Adrenal gland (tissue), 12 donors: ENCODE measurements around the gene TPD52L1. TPM values are rescaled to one million over a fixed set of nuclear protein-coding genes. Genes with fewer than 3 reads are reported as not detected.

Experiments used
- DNase-seq, 7 donors: peaks; one replicate each; pipeline ENCODE4 v3.0.0-alpha.2; 2019 to 2020
- H3K27ac ChIP-seq, 5 donors: fragments of 200-600 bp; sonication (generic) in 4 of 5; 1 replicate in 3 of 5; 2 replicates in 2 of 5; pipeline versions ENCODE4 v1.5.1 to v1.8.0; 2016 to 2020; ENCODE audit warnings: mild to moderate bottlenecking in 1 of 5
- H3K27me3 ChIP-seq: fragments of 200-600 bp; 2 replicates; pipeline ENCODE4 v1.8.0; 2021
- H3K36me3 ChIP-seq, 2 donors: fragments of 200-600 bp; replicated peaks in 1 of 2; 1 replicate in 1 of 2; 2 replicates in 1 of 2; pipeline versions ENCODE4 v1.5.1 to v1.8.0; 2018 to 2022
- H3K4me1 ChIP-seq, 2 donors: fragments of 200-600 bp; replicated peaks in 1 of 2; 1 replicate in 1 of 2; 2 replicates in 1 of 2; pipeline versions ENCODE4 v1.5.1 to v1.8.0; 2018 to 2021
- H3K4me3 ChIP-seq, 4 donors: fragments of 200-600 bp; sonication (generic) in 3 of 4; one replicate each; pipeline ENCODE4 v1.5.1; 2016 to 2018
- H3K9me3 ChIP-seq, 3 donors: fragments of 200-600 bp; sonication (generic) in 1 of 3; replicated peaks in 1 of 3; 1 replicate in 2 of 3; 2 replicates in 1 of 3; pipeline versions ENCODE4 v1.5.1 to v1.8.0; 2016 to 2021
- CTCF ChIP-seq, 6 experiments: fragments of 450-650 bp in 4 of 6; fragments of 200-600 bp in 2 of 6; sonication (generic) in 1 of 6; IDR thresholded peaks; 1 replicate in 5 of 6; 2 replicates in 1 of 6; pipeline versions ENCODE4 v1.5.1 to v1.8.0; 2016 to 2021; ENCODE audit warnings: antibody characterized with exemption in 6 of 6, mild to moderate bottlenecking in 2 of 6, moderate library complexity in 1 of 6
- POLR2A ChIP-seq, 2 donors: fragments of 450-650 bp; IDR thresholded peaks; one replicate each; pipeline ENCODE4 v1.6.1; 2017; ENCODE audit warnings: antibody characterized with exemption in 2 of 2, mild to moderate bottlenecking in 2 of 2, moderate library complexity in 1 of 2
- WGBS, 4 donors: extraction: QIAGEN DNeasy Blood & Tissue Kit in 2 of 4; methylation state at CpG; one replicate each; pipeline versions ENCODE4 v1.1.5 to v1.1.7; 2013 to 2017; 5-methylcytosine and 5-hydroxymethylcytosine counted together
- intact Hi-C, 2 donors: fragments of 100-400 bp; cut with DNase I; formaldehyde crosslinking; loops; one replicate each; pipeline versions ENCODE4 v1.14.1 to v1.15.0; 2022 to 2023
- polyA plus RNA-seq, 3 donors: library from polyadenylated mRNA; stranded (reverse); fragments of 200-250 nt in 2 of 3; fragments of 350-450 nt in 1 of 3; fragmentation: Illumina TruSeq in 1 of 3; extraction: RNeasy Lipid Tissue Mini Kit (QIAGEN cat#74804) in 1 of 3; gene quantifications; one replicate each; pipeline ENCODE4 v1.2.3, GENCODE V29; 2013 to 2014
- total RNA-seq, 9 donors: library from RNA; depleted of rRNA in 4 of 9; stranded (reverse); fragments of >200 nt in 4 of 9; fragments of 120-200 nt in 1 of 9; fragmentation: NEBNext Ultra II Directional in 1 of 9; extraction: Animal tissue kit (Norgen Biotek cat#: 25700) in 1 of 9; gene quantifications; one replicate each; pipeline versions ENCODE4 v1.1.0 to v1.2.4, GENCODE V29; 2013 to 2023
- donor health status: healthy with polysubstance abuse.
- donor health status: Bipolar disorder and iron deficiency.
- donor health status: DM: yes; HTN: yes; CAD: no.
- donor health status: DM: no; HTN: no; CAD: no.
- donor health status: DM: no; HTN: no; CAD: no.
- donor health status: DM: yes; HTN: yes; CAD: no.

Gene TPD52L1
- total and polyA plus RNA-seq, 12 donors, result 37.0 to 2,041 (median 435) TPM

- TF ChIP-seq POLR2A (IDR thresholded peaks at IDR 0.05) (no peak), CTCF (IDR thresholded peaks at IDR 0.05) (no peak)
- 96 to 100% (median 97%) methylated on average over 1 of the region's 1 CpG for WGBS, 4 donors
- Histone ChIP-seq H3K4me3 (no peak overlapping the region), H3K27me3 (no peaks in the 10 kb centered on the region), H3K27ac (no peak overlapping the region), H3K4me1 (no peaks in the 10 kb centered on the region), H3K9me3 (peaks cover 0 to 9% (median 8%) of the 10 kb centered on the region in 3 donors), H3K36me3 (no peaks in the 10 kb centered on the region)
- DNase-seq, result no peak
- intact Hi-C loops, result no loop called here
Observed at GRCh38 chr6:125285353-125285752, 131.8 kb downstream of the TPD52L1 start.

GRCh38 chr6:125285936-125286335, 132.4 kb downstream of the TPD52L1 start:
- intact Hi-C loops, result no loop called here
- TF ChIP-seq POLR2A (IDR thresholded peaks at IDR 0.05) (no peak), CTCF (IDR thresholded peaks at IDR 0.05) (no peak)
- Histone ChIP-seq H3K4me3 (no peak overlapping the region), H3K4me1 (no peaks in the 10 kb centered on the region), H3K9me3 (peaks cover 0 to 9% (median 8%) of the 10 kb centered on the region in 3 donors), H3K27ac (no peak overlapping the region), H3K27me3 (no peaks in the 10 kb centered on the region), H3K36me3 (no peaks in the 10 kb centered on the region)
- no peak for DNase-seq
- WGBS, 4 donors, result 94 to 97% (median 96%) methylated on average over 1 of the region's 1 CpG

- intact Hi-C loops, result no loop called here
- H3K36me3 ChIP-seq, result peaks cover 0 to 3% of the 10 kb centered on the region in 2 donors
- TF ChIP-seq CTCF (IDR thresholded peaks at IDR 0.05) (no peak), POLR2A (IDR thresholded peaks at IDR 0.05) (no peak)
- 90 to 97% (median 92%) methylated on average over 9 of the region's 9 CpGs for WGBS, 4 donors
- no peak for DNase-seq
- no peaks in the 10 kb centered on the region for H3K27me3 ChIP-seq
- peaks cover 0 to 9% (median 8%) of the 10 kb centered on the region in 3 donors for H3K9me3 ChIP-seq
- no peaks in the 10 kb centered on the region for H3K4me1 ChIP-seq
- H3K27ac ChIP-seq, result no peak overlapping the region
- H3K4me3 ChIP-seq, result no peak overlapping the region
Observed at GRCh38 chr6:125287718-125288117, 134.1 kb downstream of the TPD52L1 start.

- H3K9me3 ChIP-seq, result no peaks in the 10 kb centered on the region
- peaks cover 0 to 21% of the 10 kb centered on the region in 2 donors for H3K36me3 ChIP-seq
- intact Hi-C loops, result no loop called here
- H3K4me1 ChIP-seq, result peaks cover 9 to 24% of the 10 kb centered on the region in 2 donors
- no peak for DNase-seq
- no peaks in the 10 kb centered on the region for H3K27me3 ChIP-seq
- H3K27ac ChIP-seq, result no peak overlapping the region
- no peak for TF ChIP-seq CTCF (IDR thresholded peaks at IDR 0.05)
- no peak for TF ChIP-seq POLR2A (IDR thresholded peaks at IDR 0.05)
- 95 to 96% (median 95%) methylated on average over 3 of the region's 3 CpGs for WGBS, 4 donors
- no peak overlapping the region for H3K4me3 ChIP-seq
Observed at GRCh38 chr6:125293587-125293986, 140.0 kb downstream of the TPD52L1 start.
